GM19455 (cell line): Measurements from ENCODE around the gene HEPACAM2.
A peak's percentile ranks its signal among the peaks of the same experiment; 100 is the strongest.

Experiments used
- ATAC-seq: cut with Tn5 transposase; IDR thresholded peaks from one replicate; pipeline ENCODE4 v1.9.1; 2021; ENCODE audit not compliant: unreplicated experiment

HEPACAM2 gene

GRCh38 chr7:93148727-93149126, 77.5 kb downstream of the HEPACAM2 start:
- ATAC-seq: no peak

- no peak for ATAC-seq
Measured at GRCh38 chr7:93148144-93148543, 78.1 kb downstream of the HEPACAM2 start, which contains the start of gene SAMD9L. TSS of gene SAMD9L (minus strand) at chr7:93148385. CDS start at chr7:93135971, 12,414 bp downstream.

DNA sequence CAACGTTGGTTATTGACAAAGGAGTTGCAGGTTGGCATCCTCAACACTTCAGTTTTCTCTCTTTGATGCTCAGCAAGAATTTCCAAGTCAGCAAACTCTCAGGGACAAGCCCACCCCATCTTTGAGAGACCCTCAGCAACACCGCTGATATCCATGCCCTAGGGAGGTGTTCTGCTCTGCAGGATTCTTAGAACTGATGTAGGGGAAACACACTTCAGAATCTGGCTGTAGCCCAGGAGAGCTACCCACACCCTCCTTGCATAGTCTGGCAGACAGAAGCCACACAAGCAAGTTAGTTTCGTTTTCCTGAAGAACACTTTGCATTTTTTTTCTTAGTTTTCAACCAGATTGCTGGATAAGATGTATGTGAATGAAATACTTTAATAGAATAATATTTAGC, 78.9 kb downstream of the HEPACAM2 start:
- peak; percentile 70 for ATAC-seq

DNA sequence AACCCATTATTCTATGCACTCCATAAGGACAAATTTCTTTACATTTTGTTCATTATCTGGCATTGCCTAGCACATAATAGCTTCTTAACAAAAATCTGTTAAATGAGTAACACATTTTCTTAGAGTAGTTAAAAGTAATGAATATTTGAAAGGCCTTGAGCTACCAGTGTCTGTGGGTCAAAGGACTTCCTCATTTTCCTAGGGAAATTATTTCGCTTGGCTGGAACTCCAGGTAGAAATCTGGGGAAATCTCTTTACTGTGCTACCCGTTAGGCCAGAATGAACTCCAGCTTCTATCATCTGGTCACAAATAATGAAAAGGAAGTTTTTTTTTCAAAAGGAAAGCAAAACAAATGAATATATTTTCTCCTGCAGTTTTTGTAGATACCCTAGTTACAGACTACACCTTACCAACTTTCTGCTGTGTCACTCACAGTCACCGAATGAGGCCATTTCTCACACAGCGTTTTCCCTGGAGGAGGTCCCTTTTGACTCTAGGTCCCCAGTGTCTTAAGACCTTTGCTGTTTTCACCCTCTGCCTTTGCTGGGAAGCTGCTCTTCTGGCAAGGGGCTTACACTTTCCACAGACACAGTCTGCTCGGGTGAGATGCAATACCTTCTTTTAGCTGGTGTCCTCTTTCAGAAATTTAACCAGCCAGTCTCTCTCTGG, 79.7 kb downstream of the HEPACAM2 start:
- ATAC-seq: peak; percentile 29

DNA sequence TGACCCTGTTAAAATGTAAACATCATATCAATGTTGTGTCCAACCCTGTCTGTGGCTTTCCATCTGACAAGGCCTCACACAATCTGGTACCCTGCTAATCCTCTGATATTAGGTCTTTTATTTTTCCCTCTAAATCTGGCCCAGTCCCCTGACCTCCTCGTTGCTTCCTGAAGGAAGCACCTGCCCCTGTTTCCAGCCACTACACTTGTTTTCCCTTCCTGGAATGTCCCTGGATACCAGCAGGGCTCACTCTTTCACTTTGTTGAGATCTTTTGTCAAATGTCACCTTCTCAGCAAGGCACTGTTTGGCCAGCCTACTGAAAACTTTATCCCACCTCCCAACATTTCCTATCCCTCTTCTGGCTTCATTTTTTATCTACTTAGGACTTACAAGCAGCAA, 80.2 kb downstream of the HEPACAM2 start:
- no peak for ATAC-seq

DNA sequence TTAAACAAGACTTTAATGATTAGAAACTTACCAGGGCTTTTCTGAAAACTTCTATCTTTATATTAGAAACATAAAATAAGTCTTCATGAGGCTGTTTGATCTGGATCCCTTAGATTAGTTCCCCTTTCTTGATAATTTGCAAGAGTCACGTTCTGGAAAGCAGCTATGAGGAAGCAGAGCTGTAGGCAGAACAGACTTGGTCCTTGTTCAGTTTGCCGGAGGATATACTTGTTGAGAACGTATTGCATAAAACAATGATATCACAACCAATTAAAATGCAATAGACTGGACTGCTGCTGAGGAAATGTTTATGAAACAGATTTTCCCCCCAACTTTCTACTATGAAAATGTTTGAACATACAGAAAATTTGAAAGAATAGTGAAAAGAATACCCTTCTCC, 80.9 kb downstream of the HEPACAM2 start:
- no peak for ATAC-seq

DNA sequence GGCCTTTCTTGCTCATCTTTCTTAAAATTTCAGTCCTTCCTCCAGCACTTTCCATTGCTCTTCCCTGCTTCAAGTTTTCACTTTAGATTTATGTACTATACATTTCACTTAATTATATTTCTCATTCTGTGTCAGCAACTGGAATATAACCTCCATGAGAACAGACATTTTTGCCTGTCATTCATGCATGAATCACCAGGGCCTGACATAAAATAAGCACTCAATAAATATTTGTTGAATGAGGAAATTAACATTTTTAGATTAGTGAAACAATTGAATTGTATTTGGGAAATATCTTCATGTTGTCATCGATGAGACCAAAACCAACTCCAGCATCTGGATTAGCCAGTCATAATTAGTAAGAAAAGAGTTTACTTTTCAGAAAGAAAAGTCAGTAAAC, 84.1 kb downstream of the HEPACAM2 start:
- no peak for ATAC-seq

- no peak for ATAC-seq
Measured at GRCh38 chr7:93140582-93141191, 85.6 kb downstream of the HEPACAM2 start.

GRCh38 chr7:93138576-93138975, 87.7 kb downstream of the HEPACAM2 start:
- ATAC-seq: no peak
